HG03103 (cell line): Measurements from ENCODE around the gene TRAPPC1.
A peak's percentile ranks its signal among the peaks of the same experiment; 100 is the strongest.

ENCODE experiments used
- ATAC-seq: cut with Tn5 transposase; IDR thresholded peaks from one replicate; pipeline ENCODE4 v1.9.1; 2021; ENCODE audit warnings: low read depth; ENCODE audit not compliant: unreplicated experiment

TRAPPC1 gene

GRCh38 chr17:7943291-7943690 lies 11.5 kb upstream of the TRAPPC1 start:
- no peak for ATAC-seq

GRCh38 chr17:7940743-7941142 lies 9.0 kb upstream of the TRAPPC1 start:
- ATAC-seq, result no peak

- ATAC-seq, result no peak
Observed at GRCh38 chr17:7940034-7940433, 8.3 kb upstream of the TRAPPC1 start.

- no peak for ATAC-seq
Observed at GRCh38 chr17:7935859-7936258, 4.1 kb upstream of the TRAPPC1 start.

GRCh38 chr17:7932949-7933348 lies 1.2 kb upstream of the TRAPPC1 start:
- ATAC-seq, result no peak

- ATAC-seq, result no peak
Observed at GRCh38 chr17:7932483-7932891, 741 bp upstream of the TRAPPC1 start.

GRCh38 chr17:7930841-7931631 lies 710 bp downstream of the TRAPPC1 start:
- ATAC-seq, result no peak

- ATAC-seq, result no peak
Observed at GRCh38 chr17:7929158-7930023, 2.4 kb downstream of the TRAPPC1 start, which contains the start of gene KCNAB3. Gene KCNAB3, minus strand, starts transcription at chr17:7929856. Its CDS starts 421 bp downstream, at chr17:7929435.

GRCh38 chr17:7927596-7927995 lies 4.2 kb downstream of the TRAPPC1 start:
- no peak for ATAC-seq

GRCh38 chr17:7922845-7923628 lies 8.7 kb downstream of the TRAPPC1 start:
- ATAC-seq, result no peak

GRCh38 chr17:7922269-7922844 lies 9.4 kb downstream of the TRAPPC1 start:
- no peak for ATAC-seq

GRCh38 chr17:7916808-7917207 lies 14.9 kb downstream of the TRAPPC1 start:
- ATAC-seq, result no peak

GRCh38 chr17:7916385-7916682 lies 15.4 kb downstream of the TRAPPC1 start:
- ATAC-seq, result no peak

GRCh38 chr17:7915611-7916384 lies 15.9 kb downstream of the TRAPPC1 start, which contains the start of gene RNF227:
Gene RNF227, minus strand, starts transcription at chr17:7916289. Its CDS starts 94 bp downstream, at chr17:7916195.
- peak; percentile 59 for ATAC-seq

GRCh38 chr17:7915179-7915610 lies 16.6 kb downstream of the TRAPPC1 start:
- no peak for ATAC-seq

- ATAC-seq, result no peak
Observed at GRCh38 chr17:7912927-7913524, 18.7 kb downstream of the TRAPPC1 start.

- ATAC-seq, result no peak
Observed at GRCh38 chr17:7911116-7911515, 20.6 kb downstream of the TRAPPC1 start.

GRCh38 chr17:7910711-7911110 lies 21.0 kb downstream of the TRAPPC1 start:
- ATAC-seq, result no peak

GRCh38 chr17:7910281-7910680 lies 21.5 kb downstream of the TRAPPC1 start:
- ATAC-seq, result no peak
